Activated gamma-delta T cell treated with anti-CD3 and anti-CD28 coated beads, Interleukin-2, amount 50 U/mL, for 16 hours (primary cell): ENCODE data around the gene GPR21.

Experiments used
- DNase-seq: peaks from one replicate; pipeline ENCODE4 v3.0.0-alpha.2; 2020; ENCODE audit warnings: low read depth

Gene GPR21

GRCh38 chr9:123063896-123064295, 30.4 kb downstream of the GPR21 start:
- no peak for DNase-seq

GRCh38 chr9:123064716-123065115, 31.2 kb downstream of the GPR21 start:
- DNase-seq, result no peak

GRCh38 chr9:123065196-123065595, 31.7 kb downstream of the GPR21 start:
- DNase-seq, result no peak

- no peak for DNase-seq
Measured at GRCh38 chr9:123067136-123067535, 33.7 kb downstream of the GPR21 start.

- no peak for DNase-seq
Measured at GRCh38 chr9:123069010-123069481, 35.6 kb downstream of the GPR21 start.

- DNase-seq, result no peak
Measured at GRCh38 chr9:123070198-123070597, 36.7 kb downstream of the GPR21 start.

GRCh38 chr9:123072407-123072995, 39.0 kb downstream of the GPR21 start:
- DNase-seq, result no peak

- no peak for DNase-seq
Measured at GRCh38 chr9:123073441-123073840, 40.0 kb downstream of the GPR21 start.

GRCh38 chr9:123073991-123074422, 40.5 kb downstream of the GPR21 start:
- no peak for DNase-seq

- DNase-seq, result no peak
Measured at GRCh38 chr9:123074628-123075027, 41.2 kb downstream of the GPR21 start.

- DNase-seq, result no peak
Measured at GRCh38 chr9:123080444-123080843, 47.0 kb downstream of the GPR21 start.

- no peak for DNase-seq
Measured at GRCh38 chr9:123081824-123082223, 48.4 kb downstream of the GPR21 start.

GRCh38 chr9:123083680-123084079, 50.2 kb downstream of the GPR21 start:
- no peak for DNase-seq

GRCh38 chr9:123084256-123084655, 50.8 kb downstream of the GPR21 start:
- DNase-seq, result no peak
